Smooth muscle cell (in vitro differentiated cells): ENCODE results near the gene NFIL3. TPM values are rescaled to one million over a fixed set of nuclear protein-coding genes. Genes with fewer than 3 reads are reported as not detected.
A peak's percentile ranks its signal among the peaks of the same experiment; 100 is the strongest.

ENCODE experiments used
- DNase-seq: peaks from one replicate; lab custom pipeline; 2025; ENCODE audit not compliant: unreplicated experiment; lab: John Stamatoyannopoulos, UW
- H2AFZ ChIP-seq: fragments of 200-600 bp; sonication (generic); 2 replicates; pipeline ENCODE4 v1.6.0; 2016; ENCODE audit warnings: antibody characterized with exemption, low read depth, mild to moderate bottlenecking
- H3F3A ChIP-seq: fragments of 200-600 bp; sonication (generic); 2 replicates; pipeline ENCODE4 v1.6.0; 2017; ENCODE audit warnings: antibody characterized with exemption, low read depth
- H3K27ac ChIP-seq: fragments of 200-600 bp; sonication (generic); 2 replicates; pipeline ENCODE4 v1.5.1; 2016; ENCODE audit warnings: low read depth, mild to moderate bottlenecking
- H3K27me3 ChIP-seq: fragments of 200-600 bp; sonication (generic); 2 replicates; pipeline ENCODE4 v1.6.1; 2016; ENCODE audit warnings: low read depth, mild to moderate bottlenecking
- H3K36me3 ChIP-seq: fragments of 200-600 bp; sonication (generic); 2 replicates; pipeline ENCODE4 v1.5.1; 2016; ENCODE audit warnings: low read depth
- H3K4me1 ChIP-seq: fragments of 200-600 bp; sonication (generic); 2 replicates; pipeline ENCODE4 v1.5.1; 2016; ENCODE audit warnings: low read depth
- H3K4me2 ChIP-seq: fragments of 200-600 bp; sonication (generic); 2 replicates; pipeline ENCODE4 v1.6.0; 2016; ENCODE audit warnings: mild to moderate bottlenecking
- H3K4me3 ChIP-seq: fragments of 200-600 bp; sonication (generic); 2 replicates; pipeline ENCODE4 v1.5.1; 2016; ENCODE audit warnings: mild to moderate bottlenecking
- H3K79me2 ChIP-seq: fragments of 200-600 bp; sonication (generic); 2 replicates; pipeline ENCODE4 v1.6.0; 2016; ENCODE audit warnings: low read depth, mild to moderate bottlenecking
- H3K9ac ChIP-seq: fragments of 200-600 bp; sonication (generic); 2 replicates; pipeline ENCODE4 v1.6.0; 2016; ENCODE audit warnings: low read depth
- H3K9me3 ChIP-seq: fragments of 200-600 bp; sonication (generic); replicated peaks from 2 replicates; pipeline ENCODE4 v1.5.1; 2016; ENCODE audit warnings: low read depth
- H4K20me1 ChIP-seq: fragments of 200-600 bp; sonication (generic); 2 replicates; pipeline ENCODE4 v1.6.0; 2016; ENCODE audit warnings: low read depth
- WGBS: methylation state at CpG from one replicate; pipeline ENCODE4 v1.1.7; 2016; ENCODE audit warnings: low lambda C conversion rate; 5-methylcytosine and 5-hydroxymethylcytosine counted together
- polyA plus RNA-seq: library from polyadenylated mRNA; unstranded; fragments of >200 nt; fragmentation: Nextera tagmentation; extraction: Ambion mirVana; gene quantifications from 2 replicates; pipeline ENCODE4 v1.2.1, GENCODE V29; 2016
- total RNA-seq: library from RNA; depleted of rRNA; stranded (reverse); fragments of >200 nt; gene quantifications from 2 replicates; pipeline ENCODE4 v1.2.3, GENCODE V29; 2014
- TF ChIP-seq, protein P1 (sequence below): fragments of 200-600 bp; sonication (generic); IDR thresholded peaks from 2 replicates; pipeline ENCODE4 v1.5.1; 2017; ENCODE audit warnings: borderline replicate concordance, mild to moderate bottlenecking, antibody characterized with exemption; ENCODE audit not compliant: insufficient read depth, poor library complexity, severe bottlenecking

The NFIL3 gene
- total and polyA plus RNA-seq, 2 experiments from 2014 or later = 36.4 to 60.7 TPM

DNA sequence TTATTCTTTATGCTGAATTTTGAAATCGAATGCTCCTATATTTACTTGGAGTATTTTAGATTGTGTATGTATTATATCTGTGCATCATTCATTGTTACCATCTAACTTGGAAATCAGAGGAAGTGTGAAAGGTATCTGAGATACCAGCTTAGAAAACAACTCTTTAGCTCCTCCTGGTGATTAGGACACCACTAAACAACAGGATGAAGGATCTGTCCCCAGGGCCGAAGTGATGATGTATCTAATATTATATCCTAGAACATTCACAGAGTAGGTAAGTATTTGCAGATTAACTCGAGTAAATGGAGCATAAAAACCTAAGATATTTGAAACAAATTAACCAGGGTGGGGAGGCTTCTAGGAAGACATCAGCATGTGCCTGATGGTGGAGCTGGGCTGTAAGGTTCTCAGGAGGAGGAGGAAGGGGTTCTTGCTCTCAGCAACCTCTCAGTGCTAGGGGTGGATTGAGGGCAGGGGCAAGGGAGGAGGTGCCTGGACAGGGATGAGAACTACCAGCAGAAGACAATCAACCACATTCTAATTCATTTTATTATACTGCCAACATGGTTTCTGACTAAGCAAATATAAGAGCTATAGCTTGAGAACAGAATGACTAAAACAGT, 2.6 kb upstream of the NFIL3 start:
- Histone ChIP-seq H3K9me3 (no peaks in the 10 kb centered on the region), H3K9ac (no peak overlapping the region), H3K4me3 (no peak overlapping the region), H3K27me3 (no peaks in the 10 kb centered on the region), H2AFZ (no peak overlapping the region), H4K20me1 (peaks cover 19% of the 10 kb centered on the region), H3K27ac (no peak overlapping the region), H3K79me2 (peaks cover 17% of the 10 kb centered on the region), H3K36me3 (no peaks in the 10 kb centered on the region), H3K4me1 (peaks cover 7% of the 10 kb centered on the region), H3K4me2 (no peak overlapping the region), H3F3A (peaks cover 15% of the 10 kb centered on the region)
- no peak for DNase-seq
- TF ChIP-seq, protein P1, sequence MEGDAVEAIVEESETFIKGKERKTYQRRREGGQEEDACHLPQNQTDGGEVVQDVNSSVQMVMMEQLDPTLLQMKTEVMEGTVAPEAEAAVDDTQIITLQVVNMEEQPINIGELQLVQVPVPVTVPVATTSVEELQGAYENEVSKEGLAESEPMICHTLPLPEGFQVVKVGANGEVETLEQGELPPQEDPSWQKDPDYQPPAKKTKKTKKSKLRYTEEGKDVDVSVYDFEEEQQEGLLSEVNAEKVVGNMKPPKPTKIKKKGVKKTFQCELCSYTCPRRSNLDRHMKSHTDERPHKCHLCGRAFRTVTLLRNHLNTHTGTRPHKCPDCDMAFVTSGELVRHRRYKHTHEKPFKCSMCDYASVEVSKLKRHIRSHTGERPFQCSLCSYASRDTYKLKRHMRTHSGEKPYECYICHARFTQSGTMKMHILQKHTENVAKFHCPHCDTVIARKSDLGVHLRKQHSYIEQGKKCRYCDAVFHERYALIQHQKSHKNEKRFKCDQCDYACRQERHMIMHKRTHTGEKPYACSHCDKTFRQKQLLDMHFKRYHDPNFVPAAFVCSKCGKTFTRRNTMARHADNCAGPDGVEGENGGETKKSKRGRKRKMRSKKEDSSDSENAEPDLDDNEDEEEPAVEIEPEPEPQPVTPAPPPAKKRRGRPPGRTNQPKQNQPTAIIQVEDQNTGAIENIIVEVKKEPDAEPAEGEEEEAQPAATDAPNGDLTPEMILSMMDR = peak; percentile 26
- 42% methylated on average over 3 of the region's 3 CpGs for WGBS

DNA sequence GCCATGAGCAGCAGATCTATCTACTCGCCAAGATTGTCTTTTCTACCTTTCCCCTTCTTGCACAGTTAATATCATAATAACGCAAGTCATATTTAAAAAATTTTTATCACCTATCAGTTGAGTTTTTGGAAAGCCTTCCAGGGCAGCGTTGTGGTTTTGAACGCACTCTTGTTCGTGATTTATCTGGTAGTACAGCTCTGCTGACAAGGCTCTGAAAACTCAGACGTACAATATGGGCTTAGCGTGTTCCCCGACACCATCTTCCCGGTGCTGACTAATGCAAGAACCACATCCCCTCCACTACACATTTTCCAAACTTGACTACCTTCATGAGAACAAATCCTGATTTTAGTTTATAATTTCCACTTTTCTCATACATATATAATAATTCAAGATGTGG, 1.6 kb upstream of the NFIL3 start:
- no peak for DNase-seq
- Histone ChIP-seq H3K4me1 (peaks cover 13% of the 10 kb centered on the region), H4K20me1 (peaks cover 29% of the 10 kb centered on the region), H3K79me2 (peaks cover 27% of the 10 kb centered on the region), H3K9me3 (no peaks in the 10 kb centered on the region), H3K4me3 (peak overlapping the region; percentile 95), H2AFZ (no peak overlapping the region), H3K9ac (peak overlapping the region; percentile 99), H3F3A (peaks cover 23% of the 10 kb centered on the region), H3K4me2 (peak overlapping the region; percentile 100), H3K27ac (peak overlapping the region; percentile 98), H3K27me3 (no peaks in the 10 kb centered on the region), H3K36me3 (no peaks in the 10 kb centered on the region)
- TF ChIP-seq, protein P1 = no peak
- 72% methylated on average over 9 of the region's 9 CpGs for WGBS

DNA sequence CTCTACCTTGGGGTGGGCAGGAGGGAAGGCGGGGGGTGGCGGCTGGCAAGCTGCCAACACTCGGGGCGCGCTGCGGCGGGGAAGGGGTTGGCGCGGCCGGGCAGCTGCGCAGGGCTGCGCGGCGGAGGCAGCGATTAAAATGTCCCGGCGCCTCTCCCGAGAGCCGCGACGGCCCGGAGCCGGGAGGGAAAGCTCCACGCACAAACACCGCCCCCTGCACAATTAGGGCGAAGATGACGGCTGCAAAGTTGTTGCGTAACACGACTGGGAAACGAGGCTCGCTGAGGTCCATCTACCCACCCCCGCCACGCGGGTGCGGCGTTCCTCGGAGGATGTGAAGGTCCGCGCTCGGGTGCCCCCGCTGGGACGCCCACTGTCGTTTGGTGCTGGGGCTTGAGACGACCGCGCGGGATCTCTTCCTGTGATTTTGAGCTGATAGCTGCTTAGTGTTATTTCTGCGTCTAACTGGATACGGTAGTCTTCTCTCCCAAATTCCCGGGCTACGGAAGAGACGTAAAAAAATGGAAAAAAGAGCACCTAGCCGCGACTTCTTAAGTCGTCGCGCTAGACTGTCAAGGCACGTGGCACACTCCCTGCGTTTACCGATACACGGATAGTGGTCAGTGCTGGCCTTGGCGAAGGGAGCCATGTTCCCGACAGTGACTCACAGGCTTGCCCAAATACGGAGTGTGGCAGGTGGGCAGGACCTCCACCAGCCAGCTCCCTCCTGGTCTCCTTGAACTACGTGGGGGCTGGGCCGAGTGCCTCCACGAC, 958 bp upstream of the NFIL3 start:
- Histone ChIP-seq H3K79me2 (peaks cover 33% of the 10 kb centered on the region), H3K27me3 (no peaks in the 10 kb centered on the region), H3K9ac (peak overlapping the region; percentile 99), H3K9me3 (no peaks in the 10 kb centered on the region), H2AFZ (peak overlapping the region; percentile 56), H3K36me3 (no peaks in the 10 kb centered on the region), H3K27ac (peak overlapping the region; percentile 98), H4K20me1 (peaks cover 36% of the 10 kb centered on the region), H3K4me3 (peak overlapping the region; percentile 95), H3K4me2 (peak overlapping the region; percentile 100), H3K4me1 (peaks cover 18% of the 10 kb centered on the region), H3F3A (peaks cover 23% of the 10 kb centered on the region)
- TF ChIP-seq, protein P1 = peak; percentile 15
- 1% methylated on average over 62 of the region's 67 CpGs for WGBS
- peak; percentile 69 for DNase-seq
